Limb (tissue), 2 donors: ENCODE data around the gene BIK.
"Not testable (repeated sequence)": the region's sequence is repeated elsewhere in the genome, so short reads cannot be mapped to it uniquely, and the experiment has no call there.

ENCODE experiments used
- DNase-seq, 2 donors: peaks; one replicate each; pipeline ENCODE4 v3.0.0-alpha.2; 2016; ENCODE audit errors: extremely low spot score in 2 of 2

The BIK gene

DNA sequence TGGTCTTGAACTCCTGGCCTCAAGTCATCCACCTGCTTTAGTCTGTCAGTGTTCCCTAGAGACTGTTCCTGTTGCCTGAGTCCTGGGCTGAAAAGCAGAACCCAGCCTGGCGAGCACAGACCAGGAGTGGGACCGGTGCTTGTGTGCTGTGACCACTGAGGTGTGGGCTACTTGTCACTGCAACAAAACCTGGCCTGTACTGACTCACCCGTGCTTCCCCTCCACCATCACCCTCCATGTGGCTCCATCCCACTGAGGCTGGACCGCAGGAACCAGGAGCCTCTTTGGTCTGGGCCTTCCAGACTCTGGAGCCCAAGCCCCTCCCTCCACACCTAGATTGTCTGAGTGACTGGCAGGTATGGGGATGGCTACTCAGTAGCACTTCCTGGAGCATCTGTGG is 24.0 kb downstream of the BIK start:
- DNase-seq, result no peak

DNA sequence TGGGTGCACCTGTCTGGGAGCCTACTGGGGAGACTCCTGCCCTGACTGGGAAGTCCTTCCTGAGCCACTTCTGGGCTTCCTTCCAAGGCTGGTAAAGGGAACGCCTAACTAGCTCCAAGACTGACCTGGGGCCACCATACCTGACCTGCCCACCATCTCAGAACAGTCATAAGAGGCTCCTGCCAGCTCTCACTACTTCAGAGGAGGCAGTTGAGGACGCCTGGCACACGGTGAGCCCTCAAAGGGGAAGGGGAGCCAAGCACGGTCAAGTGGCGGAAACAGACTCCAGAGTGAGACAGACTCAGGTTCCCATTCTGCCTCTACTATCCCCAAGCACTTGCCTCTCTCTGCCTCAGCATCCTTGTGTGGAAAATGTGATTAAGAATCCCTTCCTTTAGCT is 25.0 kb downstream of the BIK start:
- DNase-seq, result no peak

DNA sequence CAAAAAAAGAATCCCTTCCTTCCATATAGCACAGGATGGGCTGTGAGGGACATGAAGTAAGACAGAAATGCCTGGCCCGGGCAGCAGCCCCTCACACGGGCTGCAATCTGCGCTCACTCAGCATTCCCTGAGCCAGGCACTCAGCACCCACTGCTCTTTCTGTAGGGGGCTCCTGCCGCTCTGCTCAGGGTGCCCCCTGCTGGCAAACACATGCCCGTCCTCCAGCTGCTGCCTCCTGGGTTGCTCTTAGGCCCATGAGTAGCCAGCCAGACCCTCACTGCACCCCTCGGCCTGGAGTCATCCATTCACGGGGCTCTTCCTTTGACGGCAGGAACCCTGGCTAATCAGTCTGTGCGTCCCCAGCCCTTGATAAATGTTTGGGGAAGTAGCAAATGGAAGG is 25.7 kb downstream of the BIK start:
- DNase-seq, result no peak

DNA sequence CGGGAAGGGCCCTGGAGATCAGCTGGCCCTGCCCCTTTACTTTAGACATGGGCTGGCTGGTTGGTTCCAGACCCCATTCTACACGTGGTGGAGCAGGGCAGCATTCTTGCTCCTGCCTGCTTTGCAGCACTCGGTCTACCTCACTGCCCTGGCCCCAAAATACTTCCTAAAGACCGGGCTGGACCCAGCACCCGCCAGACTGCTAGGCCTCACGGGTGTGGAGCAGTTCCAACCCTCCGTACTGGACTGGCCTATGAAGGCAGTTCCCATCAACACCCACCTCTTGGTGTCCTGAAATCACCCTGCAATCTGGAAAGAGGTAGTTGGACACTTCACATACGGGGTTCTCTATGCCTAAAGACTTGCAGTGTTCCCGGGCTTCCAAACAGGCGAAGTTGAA is 26.3 kb downstream of the BIK start:
- no peak for DNase-seq

DNA sequence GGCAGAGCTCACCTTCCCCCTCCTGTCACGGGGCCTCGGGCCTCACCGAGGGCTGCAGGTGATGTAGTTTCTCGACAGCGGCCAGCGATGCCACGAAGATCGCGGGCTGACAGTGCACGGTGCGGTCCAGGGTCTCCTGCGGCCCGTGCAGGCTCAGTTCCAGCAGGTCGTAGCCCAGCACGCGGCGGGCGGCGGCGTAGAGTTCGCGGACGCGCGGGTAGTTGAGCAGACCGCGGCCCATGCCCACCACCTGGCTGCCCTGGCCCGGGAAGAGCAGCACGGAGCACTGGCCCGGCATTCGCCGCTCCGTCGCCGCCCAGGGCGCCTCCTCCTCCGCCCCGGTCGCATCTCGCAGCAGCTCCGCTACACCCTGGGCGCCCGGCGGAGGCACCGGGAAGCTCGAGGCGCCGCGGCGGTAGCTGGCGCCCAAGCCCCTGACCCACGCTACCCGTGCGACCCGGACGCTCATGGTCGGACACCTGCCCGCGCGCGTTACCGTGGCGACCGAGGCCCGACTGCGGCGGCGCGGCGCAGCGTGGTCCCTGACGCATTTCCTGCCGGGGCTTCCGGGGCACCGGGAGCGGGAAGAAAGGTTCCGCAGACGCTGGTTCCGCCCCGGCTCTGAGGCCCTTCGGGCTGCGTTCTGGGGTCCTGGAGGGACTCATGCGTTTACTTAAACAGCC is 32.5 kb downstream of the BIK start, which contains the start of gene MCAT:
TSS of gene MCAT (minus strand) at position 519 of the 683 bp plus-strand sequence. CDS start at position 469, 50 bp downstream.
- peak; percentile 75 to 91 for DNase-seq

- DNase-seq, result no peak
Observed at GRCh38 chr22:43144949-43145348, 34.4 kb downstream of the BIK start.

DNA sequence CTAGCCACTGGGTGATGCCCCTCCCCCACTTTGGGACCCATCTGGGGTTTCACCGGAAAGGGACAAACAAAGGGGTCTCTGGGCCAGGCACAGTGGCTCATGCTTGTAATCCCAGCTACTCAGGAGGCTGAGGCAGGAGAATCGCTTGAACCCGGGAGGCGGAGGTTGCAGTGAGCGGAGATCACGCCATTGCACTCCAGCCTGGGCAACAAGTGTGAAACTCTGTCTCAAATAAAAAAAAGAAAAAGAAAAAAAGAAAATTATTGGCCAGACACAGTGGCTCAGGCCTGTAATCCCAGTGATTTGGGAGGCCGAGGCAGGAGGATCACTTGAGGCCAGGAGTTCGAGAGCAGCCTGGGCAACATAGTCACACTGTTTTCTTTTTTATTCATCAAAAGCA is 34.8 kb downstream of the BIK start:
- not testable (repeated sequence) for DNase-seq

GRCh38 chr22:43146332-43146731 is 35.8 kb downstream of the BIK start:
- not testable (repeated sequence) for DNase-seq

DNA sequence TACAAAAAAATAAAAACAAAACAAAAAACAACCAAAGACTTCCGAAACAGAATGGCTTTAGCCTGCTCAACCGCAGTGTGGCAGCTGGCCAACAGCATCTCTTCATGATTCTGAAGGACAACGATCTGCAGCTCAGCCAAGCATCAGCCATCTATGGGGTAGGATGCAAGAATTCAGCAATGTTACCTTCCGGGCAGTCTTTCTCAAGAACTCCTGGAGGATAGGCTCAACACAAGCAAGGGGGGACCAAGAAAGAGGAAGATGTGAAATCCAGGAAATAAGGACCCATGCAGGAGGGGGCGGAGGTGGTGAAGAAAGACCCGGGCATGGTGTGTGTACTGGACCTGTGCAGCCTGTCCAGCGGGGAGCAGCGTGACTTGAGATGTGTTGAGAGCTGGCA is 37.3 kb downstream of the BIK start:
- no peak for DNase-seq

DNA sequence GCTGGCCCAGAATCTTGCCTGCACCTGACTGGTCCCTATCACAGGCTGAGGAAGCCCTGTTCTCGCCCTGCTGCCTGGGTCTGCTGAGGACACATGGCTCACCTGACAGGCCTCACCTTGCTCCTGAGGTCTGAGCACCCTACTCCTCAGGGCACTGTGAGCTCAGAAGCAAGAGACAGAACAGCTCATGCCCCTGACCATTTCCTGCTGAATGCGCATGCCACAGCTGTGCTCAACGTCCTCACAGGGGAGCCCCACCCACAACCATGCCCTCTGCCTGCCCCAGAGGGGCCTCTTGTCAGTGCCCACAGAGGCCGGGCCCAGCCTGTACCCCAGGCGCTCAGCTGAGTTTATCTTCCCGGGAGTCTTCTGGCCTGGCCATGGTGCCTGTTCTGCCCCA is 38.0 kb downstream of the BIK start:
- DNase-seq, result no peak

DNA sequence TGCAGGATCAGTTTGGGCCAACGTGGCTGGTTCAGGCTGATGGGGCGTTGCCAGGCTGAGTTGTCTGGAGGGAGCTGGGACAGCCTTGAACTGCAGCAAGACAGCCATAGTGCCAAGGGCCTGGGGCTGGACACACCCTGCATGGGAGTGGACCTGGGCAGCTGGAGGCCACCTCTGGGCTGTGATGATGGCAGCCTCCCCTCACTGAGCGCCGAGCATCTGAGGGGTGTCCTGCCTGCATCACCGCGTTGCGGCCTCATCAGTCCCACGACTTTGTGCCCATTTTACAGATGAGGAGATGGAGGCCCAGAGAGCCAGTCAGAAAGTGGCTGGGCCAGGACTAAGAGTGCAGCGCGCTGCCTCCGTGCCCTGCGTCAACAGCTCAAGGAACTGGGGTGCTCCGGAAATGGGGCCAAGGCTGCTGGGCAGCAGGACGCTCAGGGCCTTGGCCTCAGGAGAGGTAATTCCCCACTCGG is 40.2 kb downstream of the BIK start:
- no peak for DNase-seq

GRCh38 chr22:43151251-43152002 is 40.9 kb downstream of the BIK start, which contains the start of gene TSPO:
TSS of gene TSPO (plus strand) at chr22:43151559. CDS start at chr22:43159239, 7,680 bp downstream.
- peak; percentile 27 to 84 for DNase-seq

DNA sequence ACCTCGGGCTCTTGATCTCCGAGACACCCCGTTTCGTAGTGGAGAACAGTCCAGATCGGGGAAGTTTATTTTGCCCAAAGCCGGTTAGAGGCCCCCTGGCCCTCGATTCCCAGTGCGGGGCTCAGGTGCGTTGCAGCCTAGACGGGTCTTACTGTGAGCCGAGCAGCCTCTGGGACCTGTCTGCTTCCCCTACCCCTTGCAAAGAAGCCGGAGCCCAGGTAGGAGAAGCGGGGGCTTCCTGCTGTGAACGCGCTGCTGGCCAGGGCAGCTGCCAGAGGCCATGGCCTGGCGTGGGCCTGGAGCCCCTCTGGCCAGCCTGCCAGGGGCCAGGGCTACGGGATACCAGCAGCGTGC is 41.4 kb downstream of the BIK start:
- DNase-seq, result no peak

DNA sequence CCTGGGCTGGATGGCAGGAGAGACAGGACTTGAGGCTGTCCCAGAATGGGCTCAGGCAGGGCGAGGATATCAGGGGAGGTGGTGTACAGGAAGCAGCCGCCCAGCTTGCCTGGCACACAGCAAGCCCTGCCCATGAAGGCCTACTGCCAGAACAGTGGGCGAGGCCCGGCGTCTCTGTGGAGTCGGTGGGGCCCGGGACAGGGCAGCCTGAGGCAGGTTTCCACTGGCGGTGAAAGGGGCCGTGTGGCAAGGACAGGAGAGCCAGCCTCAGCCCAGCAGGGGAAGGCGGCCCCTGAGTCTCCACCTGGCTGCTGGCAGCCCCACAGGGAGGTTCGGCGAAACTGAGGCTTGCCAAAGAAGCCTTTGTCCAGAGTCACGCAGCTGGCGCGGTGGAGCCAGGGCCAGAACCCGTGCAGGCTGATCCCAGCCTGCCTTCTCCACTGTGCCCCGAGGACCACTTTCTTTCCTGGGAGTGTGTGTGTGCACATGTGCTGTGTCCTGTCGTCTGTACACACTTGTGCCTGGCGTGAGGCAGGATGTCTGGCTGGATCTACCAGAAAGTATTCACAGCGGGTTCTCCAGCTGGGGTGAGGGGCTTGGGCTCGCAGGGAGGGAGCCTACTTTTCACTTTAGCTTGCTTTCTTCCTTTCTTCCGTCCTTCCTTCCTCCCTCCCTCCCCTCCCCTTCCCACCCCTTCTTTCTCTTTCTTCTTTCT is 42.0 kb downstream of the BIK start:
- peak; percentile 24 to 75 for DNase-seq

DNA sequence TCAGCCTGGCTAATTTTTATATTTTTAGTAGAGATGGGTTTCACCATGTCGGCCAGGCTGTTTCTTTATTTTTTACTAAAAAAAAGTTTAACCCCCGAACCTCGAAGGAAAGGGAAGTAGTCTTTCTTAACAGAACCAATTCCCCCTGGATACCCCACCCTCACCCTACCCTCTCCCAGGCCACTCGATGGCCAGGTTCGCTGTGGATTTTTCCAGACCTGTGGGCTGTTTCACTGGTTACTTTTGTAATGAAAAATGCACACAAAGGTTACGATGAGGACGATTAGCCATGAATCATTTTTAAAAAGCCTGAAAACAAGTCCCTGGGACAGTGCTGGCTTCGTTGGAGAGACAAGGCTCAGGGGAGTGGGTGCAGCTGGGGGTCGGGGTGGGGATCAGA is 43.3 kb downstream of the BIK start:
- DNase-seq, result no peak

GRCh38 chr22:43154887-43155536 is 44.5 kb downstream of the BIK start:
- no peak for DNase-seq

DNA sequence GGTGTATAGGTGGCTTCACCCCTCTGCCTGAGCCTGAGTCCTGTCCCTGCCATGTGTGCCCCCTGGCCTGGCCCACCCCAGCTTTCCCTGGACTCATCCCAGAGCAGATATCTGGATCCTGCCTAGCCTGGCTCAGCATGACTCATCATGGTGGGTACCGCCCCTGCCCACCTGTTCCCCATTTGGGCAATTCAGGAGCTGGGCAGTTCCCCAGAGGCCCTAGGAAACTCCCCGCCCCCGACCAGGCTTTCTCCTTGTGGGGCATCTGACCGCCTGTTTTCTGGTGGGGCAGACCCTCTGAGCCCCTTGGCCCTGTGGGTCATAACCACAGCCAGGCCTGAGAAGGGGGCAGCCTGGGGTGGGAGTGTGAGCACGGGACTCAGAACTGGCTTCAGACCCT is 45.2 kb downstream of the BIK start:
- no peak for DNase-seq

- no peak for DNase-seq
Observed at GRCh38 chr22:43156413-43156812, 45.9 kb downstream of the BIK start.

GRCh38 chr22:43157874-43158546 is 47.5 kb downstream of the BIK start:
- DNase-seq, result no peak

GRCh38 chr22:43158778-43159483 is 48.4 kb downstream of the BIK start:
- DNase-seq, result no peak
